Immature natural killer cell (primary cell): ENCODE data around the gene FAM3A. TPM values are rescaled to one million over a fixed set of nuclear protein-coding genes. Genes with fewer than 3 reads are reported as not detected.
A peak's percentile ranks its signal among the peaks of the same experiment; 100 is the strongest.

Experiments used
- DNase-seq, 3 donors: peaks; one replicate each; pipeline ENCODE4 v3.0.0; 2022; ENCODE audit warnings: mixed read lengths in 1 of 3
- H3K27ac Mint-ChIP-seq, 6 donors: one replicate each; pipeline ENCODE4 v1.8.0; 2020; ENCODE audit warnings: mixed read lengths in 6 of 6, mild to moderate bottlenecking in 5 of 6, inconsistent platforms in 4 of 6, moderate library complexity in 3 of 6
- H3K27me3 Mint-ChIP-seq, 3 donors: one replicate each; pipeline ENCODE4 v1.8.0; 2020 to 2021; ENCODE audit warnings: low read depth in 3 of 3, mild to moderate bottlenecking in 3 of 3, mixed read lengths in 3 of 3, moderate library complexity in 3 of 3, inconsistent platforms in 1 of 3
- H3K36me3 Mint-ChIP-seq, 3 donors: one replicate each; pipeline ENCODE4 v1.8.0; 2020; ENCODE audit warnings: mixed read lengths in 3 of 3, inconsistent platforms in 2 of 3, mild to moderate bottlenecking in 2 of 3
- H3K4me1 Mint-ChIP-seq, 2 donors: one replicate each; pipeline ENCODE4 v1.8.0; 2020; ENCODE audit warnings: inconsistent platforms in 2 of 2, mild to moderate bottlenecking in 2 of 2, mixed read lengths in 2 of 2, moderate library complexity in 1 of 2
- H3K4me3 Mint-ChIP-seq, 5 donors: one replicate each; pipeline ENCODE4 v1.8.0; 2020; ENCODE audit warnings: mild to moderate bottlenecking in 5 of 5, mixed read lengths in 5 of 5, inconsistent platforms in 3 of 5, moderate library complexity in 3 of 5
- H3K9me3 Mint-ChIP-seq, 6 donors: one replicate each; pipeline ENCODE4 v1.8.0; 2020; ENCODE audit warnings: mild to moderate bottlenecking in 6 of 6, mixed read lengths in 6 of 6, inconsistent platforms in 4 of 6, moderate library complexity in 3 of 6
- polyA plus RNA-seq, 3 donors: library from polyadenylated mRNA; unstranded; fragments of 300-500 nt; fragmentation: Illumina TruSeq; gene quantifications; one replicate each; pipeline ENCODE4 v1.2.3, GENCODE V29; 2021

FAM3A gene
- polyA plus RNA-seq, 3 donors from 2014 or later = 27.1 to 31.3 (median 30.1) TPM

- no peak for DNase-seq
- Mint-ChIP-seq H3K4me3 (peak overlapping the region; percentile 69 to 87 (median 81)), H3K27ac (peak overlapping the region; percentile 43 to 94 (median 90)), H3K4me1 (peaks cover 7 to 10% of the 10 kb centered on the region in 2 donors), H3K27me3 (peaks cover 6 to 12% (median 11%) of the 10 kb centered on the region in 3 donors), H3K36me3 (no peaks in the 10 kb centered on the region), H3K9me3 (no peaks in the 10 kb centered on the region)
These were observed 38.0 kb downstream of the FAM3A start for GRCh38 chrX:154477891-154478477.

GRCh38 chrX:154476821-154477220, 39.2 kb downstream of the FAM3A start:
- peaks cover 6 to 11% (median 11%) of the 10 kb centered on the region in 3 donors for H3K27me3 Mint-ChIP-seq
- no peak for DNase-seq
- peaks cover 7% of the 10 kb centered on the region in 2 donors for H3K4me1 Mint-ChIP-seq
- no peaks in the 10 kb centered on the region for H3K9me3 Mint-ChIP-seq
- H3K36me3 Mint-ChIP-seq = no peaks in the 10 kb centered on the region
- H3K27ac Mint-ChIP-seq = no peak overlapping the region
- no peak overlapping the region for H3K4me3 Mint-ChIP-seq

- H3K27me3 Mint-ChIP-seq = peaks cover 0 to 6% (median 4%) of the 10 kb centered on the region in 3 donors
- peak overlapping the region in 1 of 6 donors; percentile 5 for H3K27ac Mint-ChIP-seq
- DNase-seq = no peak
- H3K36me3 Mint-ChIP-seq = no peaks in the 10 kb centered on the region
- H3K9me3 Mint-ChIP-seq = peaks cover 0 to 2% (median 0%) of the 10 kb centered on the region in 6 donors
- H3K4me3 Mint-ChIP-seq = no peak overlapping the region
- H3K4me1 Mint-ChIP-seq = peaks cover 0 to 2% of the 10 kb centered on the region in 2 donors
These were observed 42.3 kb downstream of the FAM3A start for GRCh38 chrX:154473683-154474082.

- peak overlapping the region in 2 of 6 donors; percentile 5 to 40 for H3K27ac Mint-ChIP-seq
- no peak overlapping the region for H3K4me3 Mint-ChIP-seq
- peaks cover 0 to 3% (median 0%) of the 10 kb centered on the region in 6 donors for H3K9me3 Mint-ChIP-seq
- DNase-seq = no peak
- peaks cover 0 to 6% (median 3%) of the 10 kb centered on the region in 3 donors for H3K27me3 Mint-ChIP-seq
- H3K4me1 Mint-ChIP-seq = peaks cover 0 to 2% of the 10 kb centered on the region in 2 donors
- no peaks in the 10 kb centered on the region for H3K36me3 Mint-ChIP-seq
These were observed 43.1 kb downstream of the FAM3A start for GRCh38 chrX:154472685-154473632.

- no peak for DNase-seq
- H3K4me3 Mint-ChIP-seq = no peak overlapping the region
- H3K4me1 Mint-ChIP-seq = no peaks in the 10 kb centered on the region
- peaks cover 0 to 6% (median 3%) of the 10 kb centered on the region in 3 donors for H3K27me3 Mint-ChIP-seq
- H3K36me3 Mint-ChIP-seq = no peaks in the 10 kb centered on the region
- no peak overlapping the region for H3K27ac Mint-ChIP-seq
- peaks cover 0 to 3% (median 0%) of the 10 kb centered on the region in 6 donors for H3K9me3 Mint-ChIP-seq
These were observed 44.0 kb downstream of the FAM3A start for GRCh38 chrX:154471839-154472684.

- DNase-seq = no peak
- Mint-ChIP-seq H3K27me3 (peaks cover 0 to 4% (median 3%) of the 10 kb centered on the region in 3 donors), H3K36me3 (no peaks in the 10 kb centered on the region), H3K4me3 (no peak overlapping the region), H3K27ac (no peak overlapping the region), H3K9me3 (peaks cover 0 to 3% (median 0%) of the 10 kb centered on the region in 6 donors), H3K4me1 (no peaks in the 10 kb centered on the region)
These were observed 45.0 kb downstream of the FAM3A start for GRCh38 chrX:154470914-154471568.

- Mint-ChIP-seq H3K4me3 (no peak overlapping the region), H3K36me3 (no peaks in the 10 kb centered on the region), H3K9me3 (peaks cover 0 to 3% (median 0%) of the 10 kb centered on the region in 6 donors), H3K4me1 (no peaks in the 10 kb centered on the region), H3K27ac (no peak overlapping the region), H3K27me3 (peaks cover under 1 to 2% (median 2%) of the 10 kb centered on the region in 3 donors)
- DNase-seq = no peak
These were observed 45.6 kb downstream of the FAM3A start for GRCh38 chrX:154470434-154470833.

- H3K36me3 Mint-ChIP-seq = no peaks in the 10 kb centered on the region
- peaks cover 2% of the 10 kb centered on the region in 3 donors for H3K27me3 Mint-ChIP-seq
- no peak overlapping the region for H3K4me3 Mint-ChIP-seq
- no peak overlapping the region for H3K27ac Mint-ChIP-seq
- H3K4me1 Mint-ChIP-seq = no peaks in the 10 kb centered on the region
- peaks cover 0 to 3% (median 0%) of the 10 kb centered on the region in 6 donors for H3K9me3 Mint-ChIP-seq
- DNase-seq = no peak
These were observed 46.2 kb downstream of the FAM3A start for GRCh38 chrX:154469880-154470279.

- Mint-ChIP-seq H3K27ac (no peak overlapping the region), H3K4me1 (no peaks in the 10 kb centered on the region), H3K36me3 (no peaks in the 10 kb centered on the region), H3K4me3 (no peak overlapping the region), H3K27me3 (peaks cover 2 to 4% (median 2%) of the 10 kb centered on the region in 3 donors), H3K9me3 (peaks cover 0 to 3% (median 0%) of the 10 kb centered on the region in 6 donors)
- no peak for DNase-seq
These were observed 46.9 kb downstream of the FAM3A start for GRCh38 chrX:154469114-154469513.

- H3K36me3 Mint-ChIP-seq = no peaks in the 10 kb centered on the region
- peaks cover 0 to 3% (median 0%) of the 10 kb centered on the region in 6 donors for H3K9me3 Mint-ChIP-seq
- H3K4me1 Mint-ChIP-seq = no peaks in the 10 kb centered on the region
- no peak overlapping the region for H3K27ac Mint-ChIP-seq
- peaks cover 2 to 4% (median 2%) of the 10 kb centered on the region in 3 donors for H3K27me3 Mint-ChIP-seq
- DNase-seq = no peak
- H3K4me3 Mint-ChIP-seq = no peak overlapping the region
These were observed 47.8 kb downstream of the FAM3A start for GRCh38 chrX:154468217-154468616.

- no peaks in the 10 kb centered on the region for H3K36me3 Mint-ChIP-seq
- no peak for DNase-seq
- H3K4me3 Mint-ChIP-seq = no peak overlapping the region
- no peaks in the 10 kb centered on the region for H3K4me1 Mint-ChIP-seq
- no peak overlapping the region for H3K27ac Mint-ChIP-seq
- H3K27me3 Mint-ChIP-seq = peaks cover 2 to 4% (median 3%) of the 10 kb centered on the region in 3 donors
- H3K9me3 Mint-ChIP-seq = peaks cover 0 to 3% (median 0%) of the 10 kb centered on the region in 6 donors
These were observed 48.5 kb downstream of the FAM3A start for GRCh38 chrX:154467556-154467955.

- Mint-ChIP-seq H3K27ac (no peak overlapping the region), H3K4me1 (no peaks in the 10 kb centered on the region), H3K9me3 (peaks cover 0 to 3% (median 0%) of the 10 kb centered on the region in 6 donors), H3K27me3 (peaks cover 2 to 4% (median 4%) of the 10 kb centered on the region in 3 donors), H3K36me3 (no peaks in the 10 kb centered on the region), H3K4me3 (no peak overlapping the region)
- DNase-seq = no peak
These were observed 49.1 kb downstream of the FAM3A start for GRCh38 chrX:154466907-154467306.

GRCh38 chrX:154466036-154466435, 50.0 kb downstream of the FAM3A start:
- no peak overlapping the region for H3K4me3 Mint-ChIP-seq
- H3K27ac Mint-ChIP-seq = no peak overlapping the region

More at GRCh38 chrX:154466036-154466435, 50.0 kb downstream of the FAM3A start:
- Mint-ChIP-seq H3K27me3 (peaks cover 2 to 4% (median 2%) of the 10 kb centered on the region in 3 donors), H3K9me3 (peaks cover 0 to 3% (median 0%) of the 10 kb centered on the region in 6 donors), H3K4me1 (no peaks in the 10 kb centered on the region), H3K36me3 (no peaks in the 10 kb centered on the region)
- DNase-seq = no peak
